Esophagus muscularis mucosa (tissue), 4 donors: ENCODE data around the gene PRR7. TPM values are rescaled to one million over a fixed set of nuclear protein-coding genes. Genes with fewer than 3 reads are reported as not detected.

ENCODE experiments used
- DNase-seq: peaks from one replicate; pipeline ENCODE4 v3.0.0-alpha.2; 2017; ENCODE audit errors: extremely low spot score
- H3K27ac ChIP-seq, 4 donors: fragments of 200-600 bp; sonication (generic); replicated peaks in 1 of 4; 1 replicate in 3 of 4; 2 replicates in 1 of 4; pipeline ENCODE4 v1.5.1; 2016 to 2019; ENCODE audit warnings: mild to moderate bottlenecking in 1 of 4
- H3K27me3 ChIP-seq, 4 donors: fragments of 200-600 bp; sonication (generic); one replicate each; pipeline versions ENCODE4 v1.5.1 to v1.6.0; 2016 to 2019
- H3K36me3 ChIP-seq, 4 donors: fragments of 200-600 bp; sonication (generic); one replicate each; pipeline ENCODE4 v1.5.1; 2016 to 2019
- H3K4me1 ChIP-seq, 4 donors: fragments of 200-600 bp; sonication (generic); one replicate each; pipeline ENCODE4 v1.5.1; 2016 to 2019
- H3K4me3 ChIP-seq, 4 donors: fragments of 200-600 bp; sonication (generic); 1 replicate in 2 of 4; 2 replicates in 2 of 4; pipeline ENCODE4 v1.5.1; 2016 to 2019; ENCODE audit warnings: mild to moderate bottlenecking in 4 of 4, moderate library complexity in 1 of 4
- H3K9me3 ChIP-seq, 4 donors: fragments of 200-600 bp; sonication (generic); 1 replicate in 3 of 4; 2 replicates in 1 of 4; pipeline ENCODE4 v1.5.1; 2016 to 2019
- EP300 ChIP-seq: sonication (generic); formaldehyde crosslinking; IDR thresholded peaks from one replicate; pipeline ENCODE4 v1.6.1; 2017; ENCODE audit warnings: antibody characterized with exemption
- POLR2A ChIP-seq: fragments of 450-650 bp; IDR thresholded peaks from one replicate; pipeline ENCODE4 v1.6.1; 2017; ENCODE audit warnings: antibody characterized with exemption, moderate library complexity, mild to moderate bottlenecking, low read depth
- POLR2AphosphoS5 ChIP-seq, 2 donors: sonication (generic); formaldehyde crosslinking; IDR thresholded peaks; one replicate each; pipeline ENCODE4 v1.6.1; 2017; ENCODE audit warnings: antibody characterized with exemption in 2 of 2
- WGBS: methylation state at CpG from one replicate; pipeline ENCODE4 v1.1.5; 2018; 5-methylcytosine and 5-hydroxymethylcytosine counted together
- intact Hi-C: fragments of 100-400 bp; cut with DNase I; formaldehyde crosslinking; loops from one replicate; pipeline ENCODE4 v1.15.1; 2023
- total RNA-seq, 4 donors: library from RNA; depleted of rRNA; stranded (reverse); fragments of >200 nt; gene quantifications; one replicate each; pipeline versions ENCODE4 v1.1.0 to v1.2.1, GENCODE V29; 2016
- TF ChIP-seq, protein P1 (sequence below), 3 experiments: fragments of 200-600 bp in 2 of 3; fragments of 450-650 bp in 1 of 3; sonication (generic) in 2 of 3; IDR thresholded peaks; one replicate each; pipeline ENCODE4 v1.5.1; 2017 to 2019; ENCODE audit warnings: antibody characterized with exemption in 3 of 3, mild to moderate bottlenecking in 2 of 3, moderate library complexity in 1 of 3

The PRR7 gene
- total RNA-seq, 4 donors from 2014 or later, result 0.42 to 2.5 (median 1.6) TPM

GRCh38 chr5:177442066-177442826, 4.4 kb upstream of the PRR7 start:
- H3K36me3 ChIP-seq, result peaks cover 8 to 46% (median 43%) of the 10 kb centered on the region in 4 donors
- peaks cover 9 to 21% (median 18%) of the 10 kb centered on the region in 4 donors for H3K4me1 ChIP-seq
- H3K4me3 ChIP-seq, result no peak overlapping the region
- intact Hi-C loops, result no loop called here
- 90% methylated on average over 18 of the region's 20 CpGs for WGBS
- no peaks in the 10 kb centered on the region for H3K9me3 ChIP-seq
- no peak overlapping the region for H3K27ac ChIP-seq
- TF ChIP-seq POLR2A (no peak), POLR2AphosphoS5 (IDR thresholded peaks at IDR 0.05) (no peak), EP300 (no peak)
- TF ChIP-seq, protein P1, sequence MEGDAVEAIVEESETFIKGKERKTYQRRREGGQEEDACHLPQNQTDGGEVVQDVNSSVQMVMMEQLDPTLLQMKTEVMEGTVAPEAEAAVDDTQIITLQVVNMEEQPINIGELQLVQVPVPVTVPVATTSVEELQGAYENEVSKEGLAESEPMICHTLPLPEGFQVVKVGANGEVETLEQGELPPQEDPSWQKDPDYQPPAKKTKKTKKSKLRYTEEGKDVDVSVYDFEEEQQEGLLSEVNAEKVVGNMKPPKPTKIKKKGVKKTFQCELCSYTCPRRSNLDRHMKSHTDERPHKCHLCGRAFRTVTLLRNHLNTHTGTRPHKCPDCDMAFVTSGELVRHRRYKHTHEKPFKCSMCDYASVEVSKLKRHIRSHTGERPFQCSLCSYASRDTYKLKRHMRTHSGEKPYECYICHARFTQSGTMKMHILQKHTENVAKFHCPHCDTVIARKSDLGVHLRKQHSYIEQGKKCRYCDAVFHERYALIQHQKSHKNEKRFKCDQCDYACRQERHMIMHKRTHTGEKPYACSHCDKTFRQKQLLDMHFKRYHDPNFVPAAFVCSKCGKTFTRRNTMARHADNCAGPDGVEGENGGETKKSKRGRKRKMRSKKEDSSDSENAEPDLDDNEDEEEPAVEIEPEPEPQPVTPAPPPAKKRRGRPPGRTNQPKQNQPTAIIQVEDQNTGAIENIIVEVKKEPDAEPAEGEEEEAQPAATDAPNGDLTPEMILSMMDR (IDR thresholded peaks at IDR 0.05), result no peak
- H3K27me3 ChIP-seq, result peaks cover 0 to 11% (median 0%) of the 10 kb centered on the region in 4 donors
- DNase-seq, result no peak

- 86% methylated on average over 8 of the region's 15 CpGs for WGBS
- H3K27ac ChIP-seq, result no peak overlapping the region
- peaks cover 8 to 35% (median 32%) of the 10 kb centered on the region in 4 donors for H3K36me3 ChIP-seq
- no peaks in the 10 kb centered on the region for H3K9me3 ChIP-seq
- intact Hi-C loops, result no loop called here
- peaks cover 0 to 22% (median 4%) of the 10 kb centered on the region in 4 donors for H3K27me3 ChIP-seq
- no peak overlapping the region for H3K4me3 ChIP-seq
- DNase-seq, result no peak
- peaks cover 20 to 32% (median 29%) of the 10 kb centered on the region in 4 donors for H3K4me1 ChIP-seq
- TF ChIP-seq POLR2A, result no peak
- TF ChIP-seq, protein P1 (IDR thresholded peaks at IDR 0.05), result no peak
- no peak for TF ChIP-seq EP300
- TF ChIP-seq POLR2AphosphoS5 (IDR thresholded peaks at IDR 0.05), result no peak
Measured at GRCh38 chr5:177443144-177443983, 3.2 kb upstream of the PRR7 start.

DNA sequence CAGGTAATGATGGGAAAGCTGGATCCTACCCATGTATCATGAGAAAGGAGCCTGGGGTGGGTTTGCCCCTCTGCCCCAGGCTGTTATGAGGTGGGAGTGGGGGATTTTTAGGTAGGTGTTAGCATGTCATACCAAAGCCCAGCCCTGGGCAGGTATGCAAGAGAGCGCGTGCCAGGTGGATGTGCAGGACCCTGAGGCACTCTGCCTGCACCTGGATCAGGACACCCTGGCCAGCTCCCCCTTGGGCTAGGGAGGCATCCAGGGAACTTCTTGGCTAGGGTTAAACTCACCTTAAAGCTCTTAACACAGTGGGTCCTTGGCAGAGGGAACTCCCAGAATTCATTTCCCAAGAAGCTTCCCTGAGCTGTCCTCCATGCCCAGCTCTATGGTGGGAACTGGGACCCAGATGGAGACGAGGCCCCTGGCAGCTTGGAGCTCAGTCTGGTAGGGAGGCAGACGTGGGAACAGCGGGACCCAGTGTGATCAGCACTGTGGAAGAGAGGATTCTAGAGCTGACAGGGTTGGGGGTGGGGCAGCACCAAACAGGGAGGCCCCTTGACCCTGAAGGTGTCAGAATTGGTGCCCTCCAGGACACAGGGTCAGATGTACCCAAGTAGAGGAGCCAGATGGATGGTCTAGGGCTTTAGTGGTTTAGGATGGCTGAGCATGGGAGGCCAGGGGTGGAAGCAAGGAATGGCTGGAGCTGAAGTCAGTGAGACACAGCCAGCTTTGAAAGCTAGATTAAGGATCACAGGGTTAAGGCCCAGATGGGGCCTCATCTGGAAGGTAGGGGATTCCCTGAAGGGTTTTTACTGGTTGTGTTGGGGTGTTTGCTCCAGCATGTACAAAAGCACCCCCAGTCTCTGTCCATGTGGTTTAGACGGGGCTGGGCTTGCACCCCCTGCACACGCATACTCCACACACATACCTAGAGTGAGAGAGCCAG, 2.2 kb upstream of the PRR7 start:
- whole genome bisulfite sequencing, result 71% methylated on average over 1 of the region's 7 CpGs
- intact Hi-C loops, result no loop called here
- H3K27ac ChIP-seq, result no peak overlapping the region
- H3K4me1 ChIP-seq, result peaks cover 22 to 32% (median 29%) of the 10 kb centered on the region in 4 donors
- peaks cover 0 to 32% (median 4%) of the 10 kb centered on the region in 4 donors for H3K27me3 ChIP-seq
- no peaks in the 10 kb centered on the region for H3K9me3 ChIP-seq
- H3K4me3 ChIP-seq, result no peak overlapping the region
- no peak for TF ChIP-seq POLR2AphosphoS5 (IDR thresholded peaks at IDR 0.05)
- H3K36me3 ChIP-seq, result peaks cover 8 to 29% (median 26%) of the 10 kb centered on the region in 4 donors
- no peak for DNase-seq

DNA sequence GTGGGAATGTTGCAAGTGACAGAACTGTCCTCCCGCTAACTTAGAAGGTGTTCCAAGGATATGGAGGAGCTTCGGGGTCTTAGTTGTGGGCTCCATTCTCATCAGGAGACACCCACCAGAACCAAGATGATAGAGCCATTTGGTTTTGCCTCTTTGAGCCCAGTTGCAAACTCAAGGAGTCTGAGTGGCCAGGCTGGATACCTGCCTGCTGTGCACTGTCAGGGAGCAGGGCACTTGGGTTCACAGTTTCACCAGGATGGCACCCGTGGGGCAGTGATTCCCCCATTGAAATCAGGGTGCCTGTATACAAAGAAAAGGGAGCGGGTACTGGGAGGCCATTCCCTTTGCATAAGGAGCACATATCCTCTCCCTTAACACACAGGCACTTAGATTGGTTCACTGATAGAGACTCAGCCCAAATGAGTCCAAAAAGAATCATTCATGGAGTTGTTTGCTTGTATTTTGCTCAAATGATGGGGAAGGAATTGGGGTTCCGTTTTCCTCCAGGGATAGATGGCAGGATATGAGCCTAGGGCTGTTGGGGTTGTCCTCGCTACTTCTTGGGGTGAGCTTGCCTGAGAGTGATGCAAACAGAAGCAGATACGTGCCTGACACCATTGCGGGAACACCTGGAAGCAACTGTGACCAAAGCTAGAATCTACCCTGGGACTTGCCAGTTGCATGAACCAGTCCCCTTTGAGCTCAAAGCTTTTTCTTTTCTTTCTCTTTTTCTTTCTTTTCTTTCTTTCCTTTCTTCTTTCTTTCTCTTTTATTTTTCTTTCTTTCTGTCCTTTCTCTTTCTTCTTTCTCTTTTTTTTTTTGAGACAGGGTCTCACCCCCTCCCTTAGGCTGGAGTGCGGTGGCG, 1.3 kb upstream of the PRR7 start:
- Histone ChIP-seq H3K9me3 (no peaks in the 10 kb centered on the region), H3K4me3 (no peak overlapping the region), H3K27me3 (peaks cover 0 to 41% (median 8%) of the 10 kb centered on the region in 4 donors), H3K36me3 (peaks cover 8 to 26% (median 20%) of the 10 kb centered on the region in 4 donors), H3K27ac (no peak overlapping the region), H3K4me1 (peaks cover 22 to 32% (median 29%) of the 10 kb centered on the region in 4 donors)
- TF ChIP-seq EP300 (no peak), POLR2AphosphoS5 (IDR thresholded peaks at IDR 0.05) (no peak), POLR2A (no peak)
- TF ChIP-seq, protein P1 (IDR thresholded peaks at IDR 0.05), result no peak
- WGBS, result 48% methylated on average over 7 of the region's 10 CpGs
- DNase-seq, result no peak
- intact Hi-C loops, result no loop called here
